Right lobe of liver (tissue), 4 donors: Measurements from ENCODE around the gene CDCA4.

Source experiments
- POLR2A ChIP-seq: fragments of 450-650 bp; IDR thresholded peaks from one replicate; pipeline ENCODE4 v1.6.1; 2017; ENCODE audit warnings: antibody characterized with exemption, mild to moderate bottlenecking
- TF ChIP-seq, protein P1 (sequence below), 4 donors: fragments of 200-600 bp in 3 of 4; fragments of 450-650 bp in 1 of 4; IDR thresholded peaks; one replicate each; pipeline versions ENCODE4 v1.5.1 to v1.8.0; 2016 to 2022; ENCODE audit warnings: antibody characterized with exemption in 4 of 4, mild to moderate bottlenecking in 2 of 4
- donor health status: DM: no; HTN: no; CAD: no.
- donor health status: DM: no; HTN: no; CAD: no.
- donor health status: DM: no; HTN: yes; CAD: no.

- no peak for TF ChIP-seq POLR2A
- TF ChIP-seq, protein P1, sequence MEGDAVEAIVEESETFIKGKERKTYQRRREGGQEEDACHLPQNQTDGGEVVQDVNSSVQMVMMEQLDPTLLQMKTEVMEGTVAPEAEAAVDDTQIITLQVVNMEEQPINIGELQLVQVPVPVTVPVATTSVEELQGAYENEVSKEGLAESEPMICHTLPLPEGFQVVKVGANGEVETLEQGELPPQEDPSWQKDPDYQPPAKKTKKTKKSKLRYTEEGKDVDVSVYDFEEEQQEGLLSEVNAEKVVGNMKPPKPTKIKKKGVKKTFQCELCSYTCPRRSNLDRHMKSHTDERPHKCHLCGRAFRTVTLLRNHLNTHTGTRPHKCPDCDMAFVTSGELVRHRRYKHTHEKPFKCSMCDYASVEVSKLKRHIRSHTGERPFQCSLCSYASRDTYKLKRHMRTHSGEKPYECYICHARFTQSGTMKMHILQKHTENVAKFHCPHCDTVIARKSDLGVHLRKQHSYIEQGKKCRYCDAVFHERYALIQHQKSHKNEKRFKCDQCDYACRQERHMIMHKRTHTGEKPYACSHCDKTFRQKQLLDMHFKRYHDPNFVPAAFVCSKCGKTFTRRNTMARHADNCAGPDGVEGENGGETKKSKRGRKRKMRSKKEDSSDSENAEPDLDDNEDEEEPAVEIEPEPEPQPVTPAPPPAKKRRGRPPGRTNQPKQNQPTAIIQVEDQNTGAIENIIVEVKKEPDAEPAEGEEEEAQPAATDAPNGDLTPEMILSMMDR (IDR thresholded peaks at IDR 0.05) = no peak
Measured at GRCh38 chr14:105059925-105060565, 39.2 kb upstream of the CDCA4 start.
